Upper lobe of left lung (tissue), 6 donors: ENCODE measurements around the gene SMLR1. TPM values are rescaled to one million over a fixed set of nuclear protein-coding genes. Genes with fewer than 3 reads are reported as not detected.

ENCODE experiments used
- ATAC-seq, 2 donors: fragments of 200-7000 bp; cut with Tn5 transposase; one replicate each; pipeline ENCODE4 v1.9.1; 2022; ENCODE audit warnings: mild to moderate bottlenecking in 2 of 2, moderate library complexity in 2 of 2; ENCODE audit not compliant: low FRiP score in 2 of 2
- DNase-seq, 2 donors: peaks; one replicate each; pipeline ENCODE4 v3.0.0-alpha.2; 2019 to 2020
- H3K27ac ChIP-seq, 4 donors: fragments of 200-600 bp; sonication (generic); one replicate each; pipeline ENCODE4 v1.5.1; 2016 to 2019
- H3K27me3 ChIP-seq, 4 donors: fragments of 200-600 bp; sonication (generic); one replicate each; pipeline ENCODE4 v1.5.1; 2017 to 2019
- H3K36me3 ChIP-seq, 4 donors: fragments of 200-600 bp; sonication (generic); one replicate each; pipeline ENCODE4 v1.5.1; 2016 to 2019
- H3K4me1 ChIP-seq, 4 donors: fragments of 200-600 bp; sonication (generic); one replicate each; pipeline ENCODE4 v1.5.1; 2018 to 2019
- H3K4me3 ChIP-seq, 4 donors: fragments of 200-600 bp; sonication (generic); one replicate each; pipeline ENCODE4 v1.5.1; 2017 to 2019; ENCODE audit warnings: mild to moderate bottlenecking in 2 of 4, moderate library complexity in 1 of 4
- H3K9me3 ChIP-seq, 4 donors: fragments of 200-600 bp; sonication (generic); one replicate each; pipeline ENCODE4 v1.5.1; 2018 to 2019
- EP300 ChIP-seq, 4 donors: sonication (generic); formaldehyde crosslinking; IDR thresholded peaks; one replicate each; pipeline ENCODE4 v1.5.1; 2017; ENCODE audit warnings: antibody characterized with exemption in 4 of 4, control low read depth in 2 of 4
- POLR2A ChIP-seq, 4 donors: fragments of 450-650 bp; IDR thresholded peaks; one replicate each; pipeline ENCODE4 v1.5.1; 2016 to 2017; ENCODE audit warnings: antibody characterized with exemption in 4 of 4, mild to moderate bottlenecking in 2 of 4
- POLR2AphosphoS5 ChIP-seq, 2 donors: sonication (generic); formaldehyde crosslinking; IDR thresholded peaks; one replicate each; pipeline ENCODE4 v1.5.1; 2017; ENCODE audit warnings: antibody characterized with exemption in 2 of 2
- WGBS, 2 donors: methylation state at CpG; one replicate each; pipeline ENCODE4 v1.1.5; 2017 to 2018; 5-methylcytosine and 5-hydroxymethylcytosine counted together
- total RNA-seq, 6 donors: library from RNA; depleted of rRNA in 4 of 6; stranded (reverse); fragments of >200 nt in 4 of 6; gene quantifications; one replicate each; pipeline versions ENCODE4 v1.1.0 to v1.2.1, GENCODE V29; 2016 to 2021
- TF ChIP-seq, protein P1 (sequence below), 6 experiments: fragments of 450-650 bp in 4 of 6; fragments of 200-600 bp in 2 of 6; sonication (generic) in 2 of 6; IDR thresholded peaks; one replicate each; pipeline ENCODE4 v1.5.1; 2016 to 2019; ENCODE audit warnings: antibody characterized with exemption in 6 of 6
- donor health status: DM: no; HTN: no; CAD: no; lungs with moderate emphysema.
- donor health status: DM: no; HTN: yes; CAD: no; lungs with severe emphysema.

SMLR1 gene
- total RNA-seq, 6 donors from 2014 or later: 0.33 TPM; not detected in 5

GRCh38 chr6:130853555-130854183 lies 26.5 kb downstream of the SMLR1 start:
- no peak for DNase-seq

DNA sequence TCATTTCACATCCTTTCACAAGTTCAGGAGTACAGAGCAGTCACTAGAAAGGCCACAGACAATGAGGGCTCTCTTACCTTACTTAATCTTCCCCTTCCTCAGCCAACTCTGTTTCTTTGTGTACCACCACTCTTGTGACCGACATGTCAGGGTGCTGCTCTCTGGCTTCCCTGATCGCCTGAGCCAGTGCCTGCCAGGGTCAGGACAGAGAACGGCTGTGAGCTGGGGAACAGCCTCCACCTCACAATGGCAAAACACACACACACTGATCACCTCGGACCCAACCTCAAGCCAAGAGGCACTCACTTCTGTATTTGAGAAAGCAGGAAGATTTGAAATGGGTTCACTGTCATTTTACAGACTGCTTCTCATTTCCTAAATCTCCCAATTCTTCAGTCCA lies 30.8 kb downstream of the SMLR1 start:
- TF ChIP-seq, protein P1, sequence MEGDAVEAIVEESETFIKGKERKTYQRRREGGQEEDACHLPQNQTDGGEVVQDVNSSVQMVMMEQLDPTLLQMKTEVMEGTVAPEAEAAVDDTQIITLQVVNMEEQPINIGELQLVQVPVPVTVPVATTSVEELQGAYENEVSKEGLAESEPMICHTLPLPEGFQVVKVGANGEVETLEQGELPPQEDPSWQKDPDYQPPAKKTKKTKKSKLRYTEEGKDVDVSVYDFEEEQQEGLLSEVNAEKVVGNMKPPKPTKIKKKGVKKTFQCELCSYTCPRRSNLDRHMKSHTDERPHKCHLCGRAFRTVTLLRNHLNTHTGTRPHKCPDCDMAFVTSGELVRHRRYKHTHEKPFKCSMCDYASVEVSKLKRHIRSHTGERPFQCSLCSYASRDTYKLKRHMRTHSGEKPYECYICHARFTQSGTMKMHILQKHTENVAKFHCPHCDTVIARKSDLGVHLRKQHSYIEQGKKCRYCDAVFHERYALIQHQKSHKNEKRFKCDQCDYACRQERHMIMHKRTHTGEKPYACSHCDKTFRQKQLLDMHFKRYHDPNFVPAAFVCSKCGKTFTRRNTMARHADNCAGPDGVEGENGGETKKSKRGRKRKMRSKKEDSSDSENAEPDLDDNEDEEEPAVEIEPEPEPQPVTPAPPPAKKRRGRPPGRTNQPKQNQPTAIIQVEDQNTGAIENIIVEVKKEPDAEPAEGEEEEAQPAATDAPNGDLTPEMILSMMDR (IDR thresholded peaks at IDR 0.05): no peak
- TF ChIP-seq POLR2A (IDR thresholded peaks at IDR 0.05) (no peak), POLR2AphosphoS5 (IDR thresholded peaks at IDR 0.05) (no peak), EP300 (IDR thresholded peaks at IDR 0.05) (no peak)
- Histone ChIP-seq H3K4me1 (no peaks in the 10 kb centered on the region), H3K27me3 (no peaks in the 10 kb centered on the region), H3K9me3 (no peaks in the 10 kb centered on the region), H3K4me3 (no peak overlapping the region), H3K36me3 (peaks cover 0 to 23% (median 6%) of the 10 kb centered on the region in 4 donors), H3K27ac (no peak overlapping the region)
- no peak for DNase-seq
- ATAC-seq: no peak
- 86 to 94% methylated on average over 3 to 4 of the region's 4 CpGs for WGBS, 2 donors

More at GRCh38 chr6:130853555-130854183, 26.5 kb downstream of the SMLR1 start:
- no peak for TF ChIP-seq POLR2A (IDR thresholded peaks at IDR 0.05)
- TF ChIP-seq, protein P1 (IDR thresholded peaks at IDR 0.05): no peak
- no peak for TF ChIP-seq POLR2AphosphoS5 (IDR thresholded peaks at IDR 0.05)
- TF ChIP-seq EP300 (IDR thresholded peaks at IDR 0.05): no peak
- Histone ChIP-seq H3K27ac (no peak overlapping the region), H3K4me3 (no peak overlapping the region), H3K9me3 (no peaks in the 10 kb centered on the region), H3K36me3 (peaks cover 0 to 5% (median under 1%) of the 10 kb centered on the region in 4 donors), H3K4me1 (peaks cover 0 to 5% (median 2%) of the 10 kb centered on the region in 4 donors), H3K27me3 (no peaks in the 10 kb centered on the region)
- ATAC-seq: peak in 1 of 2 donors; percentile 52
- WGBS, 2 donors: 59 to 63% methylated on average over 5 of the region's 5 CpGs

GRCh38 chr6:130858498-130859160 lies 31.4 kb downstream of the SMLR1 start:
- ATAC-seq (no peak), DNase-seq (no peak)
- Histone ChIP-seq H3K27me3 (no peaks in the 10 kb centered on the region), H3K9me3 (no peaks in the 10 kb centered on the region), H3K4me1 (no peaks in the 10 kb centered on the region), H3K27ac (no peak overlapping the region), H3K4me3 (no peak overlapping the region), H3K36me3 (peaks cover 0 to 23% (median 8%) of the 10 kb centered on the region in 4 donors)
- WGBS, 2 donors: 72 to 74% methylated on average over 2 of the region's 2 CpGs
- TF ChIP-seq POLR2AphosphoS5 (IDR thresholded peaks at IDR 0.05) (no peak), EP300 (IDR thresholded peaks at IDR 0.05) (no peak), POLR2A (IDR thresholded peaks at IDR 0.05) (no peak)
- TF ChIP-seq, protein P1 (IDR thresholded peaks at IDR 0.05): no peak

GRCh38 chr6:130859161-130859867 lies 32.1 kb downstream of the SMLR1 start:
- ATAC-seq: no peak
- no peaks in the 10 kb centered on the region for H3K27me3 ChIP-seq
- 93 to 94% methylated on average over 11 of the region's 11 CpGs for WGBS, 2 donors
- H3K36me3 ChIP-seq: peaks cover 0 to 24% (median 9%) of the 10 kb centered on the region in 4 donors
- no peak for DNase-seq
- H3K4me3 ChIP-seq: no peak overlapping the region
- no peaks in the 10 kb centered on the region for H3K4me1 ChIP-seq
- H3K9me3 ChIP-seq: no peaks in the 10 kb centered on the region
- H3K27ac ChIP-seq: no peak overlapping the region
- TF ChIP-seq, protein P1 (IDR thresholded peaks at IDR 0.05): no peak
- TF ChIP-seq POLR2A (IDR thresholded peaks at IDR 0.05) (no peak), POLR2AphosphoS5 (IDR thresholded peaks at IDR 0.05) (no peak), EP300 (IDR thresholded peaks at IDR 0.05) (no peak)
